CD4-positive, alpha-beta T cell treated with Interleukin-15 for 4 hours (primary cell): ENCODE data around the gene GALNT10.

Experiments
- DNase-seq: peaks from one replicate; pipeline ENCODE4 v3.0.0-alpha.2; 2020; ENCODE audit warnings: low spot score

The GALNT10 gene

GRCh38 chr5:154445422-154446194 lies 255.1 kb downstream of the GALNT10 start, which contains the start of gene SAP30L:
Gene SAP30L (plus strand): TSS chr5:154445997. CDS start chr5:154446605, 608 bp downstream.
- peak; percentile 96 for DNase-seq

- DNase-seq = peak; percentile 19
Observed at GRCh38 chr5:154446195-154447088, 255.9 kb downstream of the GALNT10 start.

GRCh38 chr5:154447089-154447725 lies 256.7 kb downstream of the GALNT10 start:
- DNase-seq = peak; percentile 24

- no peak for DNase-seq
Observed at GRCh38 chr5:154449786-154450185, 259.3 kb downstream of the GALNT10 start.

- no peak for DNase-seq
Observed at GRCh38 chr5:154451957-154452356, 261.4 kb downstream of the GALNT10 start.

- no peak for DNase-seq
Observed at GRCh38 chr5:154455585-154455984, 265.1 kb downstream of the GALNT10 start.

- no peak for DNase-seq
Observed at GRCh38 chr5:154456540-154456939, 266.0 kb downstream of the GALNT10 start.

GRCh38 chr5:154459015-154459414 lies 268.5 kb downstream of the GALNT10 start:
- DNase-seq = no peak

GRCh38 chr5:154460172-154460571 lies 269.6 kb downstream of the GALNT10 start:
- no peak for DNase-seq

GRCh38 chr5:154461531-154461930 lies 271.0 kb downstream of the GALNT10 start:
- no peak for DNase-seq

- no peak for DNase-seq
Observed at GRCh38 chr5:154464438-154464837, 273.9 kb downstream of the GALNT10 start.

GRCh38 chr5:154465169-154465568 lies 274.6 kb downstream of the GALNT10 start:
- no peak for DNase-seq

- DNase-seq = no peak
Observed at GRCh38 chr5:154466147-154466546, 275.6 kb downstream of the GALNT10 start.

- DNase-seq = no peak
Observed at GRCh38 chr5:154466671-154467070, 276.1 kb downstream of the GALNT10 start.

GRCh38 chr5:154467655-154468354 lies 277.3 kb downstream of the GALNT10 start:
- peak; percentile 68 for DNase-seq

GRCh38 chr5:154470137-154470536 lies 279.6 kb downstream of the GALNT10 start:
- no peak for DNase-seq
